Hepatocyte (in vitro differentiated cells): ENCODE results near the gene GDA. TPM values are rescaled to one million over a fixed set of nuclear protein-coding genes. Genes with fewer than 3 reads are reported as not detected.

Experiments used
- DNase-seq: peaks from one replicate; pipeline ENCODE4 v3.0.0-alpha.2; 2016; ENCODE audit warnings: low spot score
- H2AFZ ChIP-seq: fragments of 200-600 bp; sonication (generic); 2 replicates; pipeline ENCODE4 v1.6.0; 2016; ENCODE audit warnings: antibody characterized with exemption, mild to moderate bottlenecking
- H3K27ac ChIP-seq: fragments of 200-600 bp; sonication (generic); 2 replicates; pipeline ENCODE4 v1.5.1; 2016; ENCODE audit warnings: mild to moderate bottlenecking
- H3K27me3 ChIP-seq: fragments of 200-600 bp; sonication (generic); 2 replicates; pipeline ENCODE4 v1.6.1; 2016
- H3K36me3 ChIP-seq: fragments of 200-600 bp; sonication (generic); replicated peaks from 2 replicates; pipeline ENCODE4 v1.5.1; 2016; ENCODE audit warnings: low read depth; ENCODE audit not compliant: insufficient read depth
- H3K4me1 ChIP-seq: fragments of 200-600 bp; sonication (generic); 2 replicates; pipeline ENCODE4 v1.5.1; 2016; ENCODE audit warnings: mild to moderate bottlenecking, moderate library complexity; ENCODE audit not compliant: insufficient read depth
- H3K4me2 ChIP-seq: fragments of 200-600 bp; sonication (generic); 2 replicates; pipeline ENCODE4 v1.6.0; 2016
- H3K4me3 ChIP-seq: fragments of 200-600 bp; sonication (generic); 2 replicates; pipeline ENCODE4 v1.5.1; 2016; ENCODE audit warnings: mild to moderate bottlenecking
- H3K79me2 ChIP-seq: fragments of 200-600 bp; sonication (generic); 2 replicates; pipeline ENCODE4 v1.6.0; 2017; ENCODE audit warnings: mild to moderate bottlenecking
- H3K9me2 ChIP-seq: fragments of 200-600 bp; sonication (generic); replicated peaks from 2 replicates; pipeline ENCODE4 v1.6.0; 2017; ENCODE audit warnings: mild to moderate bottlenecking; ENCODE audit not compliant: insufficient read depth
- H3K9me3 ChIP-seq: fragments of 200-600 bp; sonication (generic); 2 replicates; pipeline ENCODE4 v1.5.1; 2016; ENCODE audit warnings: low read depth, mild to moderate bottlenecking
- H4K20me1 ChIP-seq: fragments of 200-600 bp; sonication (generic); 2 replicates; pipeline ENCODE4 v1.6.0; 2016; ENCODE audit warnings: mild to moderate bottlenecking; ENCODE audit not compliant: insufficient read depth, poor library complexity, severe bottlenecking
- CTCF ChIP-seq: fragments of 200-600 bp; sonication (generic); IDR thresholded peaks from 2 replicates; pipeline ENCODE4 v1.5.1; 2016; ENCODE audit warnings: antibody characterized with exemption, mild to moderate bottlenecking; ENCODE audit not compliant: poor library complexity
- EZH2 ChIP-seq: fragments of 200-600 bp; sonication (generic); IDR thresholded peaks from 2 replicates; pipeline ENCODE4 v1.6.1; 2016; ENCODE audit warnings: antibody characterized with exemption, mild to moderate bottlenecking, borderline replicate concordance
- EZH2phosphoT487 ChIP-seq: fragments of 200-600 bp; sonication (generic); IDR thresholded peaks from one replicate; pipeline ENCODE4 v1.6.1; 2018; ENCODE audit warnings: antibody characterized with exemption, mild to moderate bottlenecking, low read depth, moderate library complexity; ENCODE audit not compliant: unreplicated experiment, severe bottlenecking
- WGBS: methylation state at CpG from one replicate; pipeline ENCODE4 v1.1.6; 2016; ENCODE audit warnings: low lambda C conversion rate; ENCODE audit errors: missing lambda C conversion rate; 5-methylcytosine and 5-hydroxymethylcytosine counted together
- polyA plus RNA-seq: library from polyadenylated mRNA; unstranded; fragments of >200 nt; fragmentation: Nextera tagmentation; extraction: Ambion mirVana; gene quantifications from 2 replicates; pipeline ENCODE4 v1.2.1, GENCODE V29; 2016
- total RNA-seq: library from RNA; depleted of rRNA; stranded (reverse); fragments of >200 nt; gene quantifications from 2 replicates; pipeline ENCODE4 v1.2.3, GENCODE V29; 2014

GDA gene
- total and polyA plus RNA-seq, 2 experiments from 2014 or later, result 14.4 to 23.6 TPM

GRCh38 chr9:72292874-72293607 lies 143.8 kb downstream of the GDA start:
- DNase-seq, result peak; percentile 81
- Histone ChIP-seq H3K27ac (peak overlapping the region; percentile 79), H3K79me2 (no peaks in the 10 kb centered on the region), H3K9me3 (no peaks in the 10 kb centered on the region), H4K20me1 (no peaks in the 10 kb centered on the region), H3K9me2 (no peaks in the 10 kb centered on the region), H3K36me3 (no peaks in the 10 kb centered on the region), H2AFZ (no peak overlapping the region), H3K4me1 (peaks cover 23% of the 10 kb centered on the region), H3K4me2 (peak overlapping the region; percentile 52), H3K27me3 (no peaks in the 10 kb centered on the region), H3K4me3 (no peak overlapping the region)
- WGBS, result 68% methylated on average over 5 of the region's 5 CpGs
- TF ChIP-seq EZH2, result no peak

- Histone ChIP-seq H3K27ac (peak overlapping the region; percentile 87), H4K20me1 (no peaks in the 10 kb centered on the region), H3K4me1 (peaks cover 23% of the 10 kb centered on the region), H3K36me3 (no peaks in the 10 kb centered on the region), H3K9me2 (no peaks in the 10 kb centered on the region), H3K4me2 (peak overlapping the region; percentile 3), H3K4me3 (no peak overlapping the region), H2AFZ (no peak overlapping the region), H3K27me3 (no peaks in the 10 kb centered on the region), H3K9me3 (no peaks in the 10 kb centered on the region), H3K79me2 (no peaks in the 10 kb centered on the region)
- DNase-seq, result peak; percentile 48
- TF ChIP-seq EZH2 (no peak), EZH2phosphoT487 (no peak), CTCF (no peak)
- WGBS, result 61% methylated on average over 7 of the region's 7 CpGs
These were observed 145.7 kb downstream of the GDA start for GRCh38 chr9:72294936-72295335.

- peak; percentile 23 for DNase-seq
- no peaks in the 10 kb centered on the region for H3K36me3 ChIP-seq
- TF ChIP-seq EZH2phosphoT487, result peak; percentile 72
- TF ChIP-seq CTCF, result no peak
- 38% methylated on average over 3 of the region's 3 CpGs for WGBS
- H3K9me3 ChIP-seq, result no peaks in the 10 kb centered on the region
- no peaks in the 10 kb centered on the region for H3K79me2 ChIP-seq
- H3K27me3 ChIP-seq, result no peaks in the 10 kb centered on the region
- peaks cover 20% of the 10 kb centered on the region for H3K4me1 ChIP-seq
- no peak overlapping the region for H2AFZ ChIP-seq
- no peaks in the 10 kb centered on the region for H3K9me2 ChIP-seq
- H3K4me2 ChIP-seq, result no peak overlapping the region
- H4K20me1 ChIP-seq, result no peaks in the 10 kb centered on the region
- H3K27ac ChIP-seq, result peak overlapping the region; percentile 14
- no peak overlapping the region for H3K4me3 ChIP-seq
These were observed 148.3 kb downstream of the GDA start for GRCh38 chr9:72297516-72297915.

- 92% methylated on average over 8 of the region's 8 CpGs for WGBS
- peaks cover 9% of the 10 kb centered on the region for H3K4me1 ChIP-seq
- H3K27me3 ChIP-seq, result no peaks in the 10 kb centered on the region
- no peaks in the 10 kb centered on the region for H3K9me2 ChIP-seq
- no peaks in the 10 kb centered on the region for H3K36me3 ChIP-seq
- no peak overlapping the region for H3K4me2 ChIP-seq
- no peaks in the 10 kb centered on the region for H3K9me3 ChIP-seq
- no peak overlapping the region for H3K4me3 ChIP-seq
- H3K27ac ChIP-seq, result no peak overlapping the region
- H3K79me2 ChIP-seq, result no peaks in the 10 kb centered on the region
- no peak for DNase-seq
- no peaks in the 10 kb centered on the region for H4K20me1 ChIP-seq
- TF ChIP-seq CTCF (no peak), EZH2 (no peak), EZH2phosphoT487 (no peak)
- no peak overlapping the region for H2AFZ ChIP-seq
These were observed 149.9 kb downstream of the GDA start for GRCh38 chr9:72299017-72299603.
